WERI-Rb-1 (cell line): Measurements from ENCODE around the gene BAZ2B.

ENCODE experiments used
- DNase-seq: peaks from one replicate; pipeline ENCODE4 v3.0.0-alpha.2; 2020
- H3K27ac ChIP-seq: fragments of 250-450 bp; sonication (Bioruptor Pico); 2 replicates; pipeline ENCODE4 v1.5.1; 2020; ENCODE audit warnings: mild to moderate bottlenecking, moderate library complexity
- H3K27me3 ChIP-seq: fragments of 250-450 bp; sonication (Bioruptor Pico); 2 replicates; pipeline ENCODE4 v1.5.1; 2021; ENCODE audit warnings: mild to moderate bottlenecking, low read depth, moderate library complexity; ENCODE audit not compliant: insufficient read depth, severe bottlenecking
- H3K36me3 ChIP-seq: fragments of 250-450 bp; sonication (Bioruptor Pico); 2 replicates; pipeline ENCODE4 v1.5.1; 2020; ENCODE audit warnings: mild to moderate bottlenecking, moderate library complexity
- H3K4me3 ChIP-seq: 2 replicates; pipeline ENCODE4 v1.5.1; 2011; ENCODE audit warnings: low read depth, mild to moderate bottlenecking, control low read depth, low read length
- H3K9me3 ChIP-seq: fragments of 250-450 bp; sonication (Bioruptor Pico); 2 replicates; pipeline ENCODE4 v1.5.1; 2021; ENCODE audit warnings: mild to moderate bottlenecking, moderate library complexity; ENCODE audit not compliant: severe bottlenecking
- TF ChIP-seq, protein P1 (sequence below): IDR thresholded peaks from 2 replicates; pipeline ENCODE4 v1.5.1; 2011; ENCODE audit warnings: low read depth, mild to moderate bottlenecking, control low read depth, inconsistent platforms, low read length

BAZ2B gene

DNA sequence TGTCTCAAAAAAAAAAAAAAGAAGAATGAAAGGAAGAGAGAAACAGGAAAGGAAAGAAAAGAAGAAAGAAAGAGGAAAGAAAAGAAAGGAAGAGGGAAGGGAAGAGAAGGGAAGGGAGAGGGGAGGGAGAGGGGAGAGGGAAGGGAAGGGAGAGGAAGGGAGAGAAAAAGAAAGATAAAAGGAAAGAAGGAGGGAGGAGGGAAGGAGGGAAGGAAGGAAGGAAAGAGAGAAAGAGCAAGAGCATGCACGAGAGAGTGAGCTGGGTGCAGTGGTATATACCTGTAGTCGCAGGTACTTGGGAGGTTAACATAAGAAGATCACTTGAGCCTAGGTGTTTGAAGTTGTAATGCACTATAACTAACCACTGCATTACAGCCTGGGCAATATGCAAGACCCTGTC lies 6.6 kb upstream of the BAZ2B start:
- DNase-seq, result no peak
- no peaks in the 10 kb centered on the region for H3K27me3 ChIP-seq
- H3K4me3 ChIP-seq, result no peak overlapping the region
- H3K9me3 ChIP-seq, result no peaks in the 10 kb centered on the region
- TF ChIP-seq, protein P1, sequence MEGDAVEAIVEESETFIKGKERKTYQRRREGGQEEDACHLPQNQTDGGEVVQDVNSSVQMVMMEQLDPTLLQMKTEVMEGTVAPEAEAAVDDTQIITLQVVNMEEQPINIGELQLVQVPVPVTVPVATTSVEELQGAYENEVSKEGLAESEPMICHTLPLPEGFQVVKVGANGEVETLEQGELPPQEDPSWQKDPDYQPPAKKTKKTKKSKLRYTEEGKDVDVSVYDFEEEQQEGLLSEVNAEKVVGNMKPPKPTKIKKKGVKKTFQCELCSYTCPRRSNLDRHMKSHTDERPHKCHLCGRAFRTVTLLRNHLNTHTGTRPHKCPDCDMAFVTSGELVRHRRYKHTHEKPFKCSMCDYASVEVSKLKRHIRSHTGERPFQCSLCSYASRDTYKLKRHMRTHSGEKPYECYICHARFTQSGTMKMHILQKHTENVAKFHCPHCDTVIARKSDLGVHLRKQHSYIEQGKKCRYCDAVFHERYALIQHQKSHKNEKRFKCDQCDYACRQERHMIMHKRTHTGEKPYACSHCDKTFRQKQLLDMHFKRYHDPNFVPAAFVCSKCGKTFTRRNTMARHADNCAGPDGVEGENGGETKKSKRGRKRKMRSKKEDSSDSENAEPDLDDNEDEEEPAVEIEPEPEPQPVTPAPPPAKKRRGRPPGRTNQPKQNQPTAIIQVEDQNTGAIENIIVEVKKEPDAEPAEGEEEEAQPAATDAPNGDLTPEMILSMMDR, result no peak
- no peaks in the 10 kb centered on the region for H3K36me3 ChIP-seq
- H3K27ac ChIP-seq, result no peak overlapping the region

DNA sequence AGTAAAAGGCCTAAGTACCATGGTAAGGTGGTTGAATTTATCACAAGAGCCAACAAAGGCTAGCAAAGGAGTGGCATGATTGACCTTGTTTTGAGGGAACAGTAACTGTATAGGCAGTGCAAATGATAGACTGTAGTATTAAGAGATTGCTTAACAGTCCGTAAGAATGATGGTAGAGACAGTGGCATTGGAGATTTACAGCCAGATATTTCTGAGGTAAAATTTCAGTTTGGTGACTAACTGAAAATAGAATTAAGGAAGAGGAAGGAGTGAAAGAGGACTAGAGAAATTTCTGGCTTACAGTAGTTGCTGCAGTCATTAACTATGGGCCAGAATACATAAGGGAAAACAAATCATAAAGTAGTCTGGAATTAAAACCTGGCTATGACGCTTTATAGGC lies 4.4 kb upstream of the BAZ2B start:
- Histone ChIP-seq H3K36me3 (no peaks in the 10 kb centered on the region), H3K9me3 (no peaks in the 10 kb centered on the region), H3K4me3 (no peak overlapping the region), H3K27ac (no peak overlapping the region), H3K27me3 (no peaks in the 10 kb centered on the region)
- TF ChIP-seq, protein P1, result no peak
- no peak for DNase-seq

DNA sequence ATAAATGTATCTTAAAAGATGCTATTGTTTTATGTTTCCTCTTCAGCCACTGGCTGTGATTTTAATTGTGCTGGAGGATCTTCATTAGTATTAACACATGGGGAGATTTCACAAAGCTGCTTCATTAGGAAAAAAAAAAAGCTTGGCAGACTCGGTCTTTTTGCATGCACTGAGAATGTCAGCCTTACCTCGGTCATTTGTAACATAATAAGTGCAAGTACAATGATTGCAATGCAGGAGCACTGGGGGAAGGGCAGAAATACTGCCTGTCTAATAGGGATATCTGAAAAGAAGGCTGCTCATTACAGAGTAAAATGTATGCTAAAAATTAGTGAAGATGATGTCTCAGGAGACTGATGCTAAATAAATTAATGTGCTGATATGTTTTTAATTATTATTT lies 1.3 kb upstream of the BAZ2B start:
- H3K27ac ChIP-seq, result peak overlapping the region; percentile 99
- TF ChIP-seq, protein P1, result no peak

DNA sequence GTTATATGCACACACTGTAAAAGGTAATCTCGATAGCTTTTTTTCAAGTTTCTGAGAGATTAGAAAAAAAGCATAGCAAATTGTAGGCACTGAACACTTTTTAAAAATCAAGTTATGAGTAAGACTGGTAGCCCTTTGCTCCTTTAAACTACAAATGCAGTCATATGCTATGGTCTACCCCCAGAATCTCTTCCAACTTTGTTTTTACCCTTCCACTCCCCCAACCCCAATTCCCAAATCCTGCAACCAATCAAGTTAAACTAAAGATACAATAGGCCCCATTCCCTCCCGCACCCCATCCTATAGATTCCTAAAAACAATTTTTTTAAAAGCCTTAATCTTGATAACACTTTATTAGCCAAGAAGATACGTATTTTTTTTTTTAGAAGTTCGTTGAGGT lies 752 bp upstream of the BAZ2B start:
- H3K27ac ChIP-seq, result peak overlapping the region; percentile 99
- TF ChIP-seq, protein P1, result no peak
- H3K9me3 ChIP-seq, result no peaks in the 10 kb centered on the region
- DNase-seq, result no peak
- H3K27me3 ChIP-seq, result no peaks in the 10 kb centered on the region
- H3K36me3 ChIP-seq, result no peaks in the 10 kb centered on the region
- H3K4me3 ChIP-seq, result peak overlapping the region; percentile 95

More for the DNA sequence above, 1.3 kb upstream of the BAZ2B start:
- no peaks in the 10 kb centered on the region for H3K27me3 ChIP-seq
- H3K36me3 ChIP-seq, result no peaks in the 10 kb centered on the region
- peak overlapping the region; percentile 95 for H3K4me3 ChIP-seq
- H3K9me3 ChIP-seq, result no peaks in the 10 kb centered on the region
- peak; percentile 46 for DNase-seq

DNA sequence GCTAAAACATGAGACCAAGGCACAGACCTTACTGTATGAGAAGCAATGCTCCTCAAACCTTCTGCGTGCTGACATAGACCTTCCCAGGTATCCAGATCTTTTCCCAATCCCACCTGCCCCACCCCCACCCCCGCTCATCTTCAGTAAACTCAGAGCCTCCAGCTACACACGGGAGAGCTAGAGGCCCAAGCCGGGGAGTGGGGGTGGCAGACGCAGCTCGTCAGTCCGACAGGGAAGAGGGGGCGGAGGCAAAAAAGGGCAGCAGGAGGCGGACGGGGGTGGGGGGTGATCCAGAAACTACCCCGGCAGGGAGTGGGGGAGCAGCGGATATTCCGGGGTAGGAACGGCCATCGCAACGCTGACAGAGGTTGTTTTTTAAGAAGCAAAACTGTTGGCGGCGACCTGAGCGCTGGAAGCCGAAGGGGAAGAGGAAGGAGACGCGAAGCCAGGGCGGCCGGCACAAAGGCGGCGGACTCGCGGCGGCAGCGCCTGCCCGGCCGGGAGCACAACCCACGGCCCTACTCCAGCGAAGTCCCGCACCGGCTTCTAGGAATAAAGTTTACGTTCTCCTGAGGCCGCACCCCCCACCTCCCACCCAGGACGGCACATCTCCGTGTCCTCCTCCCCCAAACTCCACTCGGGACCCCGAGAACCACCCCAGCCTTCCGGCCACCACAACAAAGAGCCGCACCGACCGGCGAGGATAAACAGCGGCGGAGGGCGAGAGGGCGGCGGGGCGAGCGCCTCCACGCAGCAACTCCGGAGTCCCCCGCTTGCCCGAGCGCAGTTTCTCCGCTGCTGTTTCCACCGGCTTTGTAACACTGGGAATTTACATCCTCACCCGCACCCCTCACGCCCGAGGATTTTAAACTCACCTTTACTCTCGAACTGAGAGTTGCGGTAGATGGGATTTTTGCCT lies 722 bp downstream of the BAZ2B start:
- TF ChIP-seq, protein P1, result no peak
- Histone ChIP-seq H3K36me3 (no peaks in the 10 kb centered on the region), H3K4me3 (peak overlapping the region; percentile 95), H3K27me3 (no peaks in the 10 kb centered on the region), H3K27ac (peak overlapping the region; percentile 99), H3K9me3 (no peaks in the 10 kb centered on the region)
- peak; percentile 95 for DNase-seq
